ENCODE data around the gene HRNR. TPM values are rescaled to one million over a fixed set of nuclear protein-coding genes. Genes with fewer than 3 reads are reported as not detected.
"Not testable (repeated sequence)": the region's sequence is repeated elsewhere in the genome, so short reads cannot be mapped to it uniquely, and the experiment has no call there.

The HRNR gene
- not detected for total RNA-seq

GRCh38 chr1:152224093-152224492, at the start of gene HRNR:
TSS of gene HRNR (minus strand) at chr1:152224193. CDS start at chr1:152223253, 940 bp downstream.
- DNase-seq: no peak
- H3K27ac Mint-ChIP-seq: no peak within 1 kb of the TSS
- no peak for ATAC-seq
- no peaks in the 10 kb centered on the region for H3K4me1 Mint-ChIP-seq
- H3K9me3 Mint-ChIP-seq (ENCODE audit: low read depth): peaks cover 8% of the 10 kb centered on the region
- no peaks in the 10 kb centered on the region for H3K36me3 Mint-ChIP-seq
- no peak within 1 kb of the TSS for H3K4me3 Mint-ChIP-seq
- CTCF ChIA-PET: interaction anchor here (1.0 kb wide), 1 partner anchor 39 kb away, joined by 3 read pairs; no protein-coding TSS in a partner anchor
- H3K27me3 Mint-ChIP-seq: peaks cover 7% of the 10 kb centered on the region

- H3K9me3 Mint-ChIP-seq (ENCODE audit: low read depth); CTCF ChIA-PET; ATAC-seq; H3K4me1 Mint-ChIP-seq; H3K4me3 Mint-ChIP-seq; H3K36me3 Mint-ChIP-seq; H3K27me3 Mint-ChIP-seq; H3K27ac Mint-ChIP-seq; DNase-seq: not testable (repeated sequence)
These were observed 32.4 kb upstream of the HRNR start for GRCh38 chr1:152256394-152256793.

- Mint-ChIP-seq H3K4me3 (no peak overlapping the region), H3K4me1 (no peaks in the 10 kb centered on the region), H3K36me3 (no peaks in the 10 kb centered on the region), H3K9me3 (ENCODE audit: low read depth) (no peaks in the 10 kb centered on the region), H3K27ac (no peak overlapping the region), H3K27me3 (peaks cover 7% of the 10 kb centered on the region)
- CTCF ChIA-PET: no interaction called here
- ATAC-seq (no peak), DNase-seq (no peak)
These were observed 28.2 kb upstream of the HRNR start for GRCh38 chr1:152252157-152252556.

GRCh38 chr1:152251391-152251790, 27.4 kb upstream of the HRNR start:
- no peak for ATAC-seq
- peaks cover 7% of the 10 kb centered on the region for H3K27me3 Mint-ChIP-seq
- no peak overlapping the region for H3K27ac Mint-ChIP-seq
- CTCF ChIA-PET: no interaction called here
- H3K9me3 Mint-ChIP-seq (ENCODE audit: low read depth): no peaks in the 10 kb centered on the region
- no peak overlapping the region for H3K4me3 Mint-ChIP-seq
- H3K36me3 Mint-ChIP-seq: no peaks in the 10 kb centered on the region
- DNase-seq: no peak
- no peaks in the 10 kb centered on the region for H3K4me1 Mint-ChIP-seq

GRCh38 chr1:152247316-152247715, 23.3 kb upstream of the HRNR start:
- H3K36me3 Mint-ChIP-seq: no peaks in the 10 kb centered on the region
- no peaks in the 10 kb centered on the region for H3K9me3 Mint-ChIP-seq (ENCODE audit: low read depth)
- H3K27ac Mint-ChIP-seq: no peak overlapping the region
- CTCF ChIA-PET: no interaction called here
- H3K27me3 Mint-ChIP-seq: peaks cover 11% of the 10 kb centered on the region
- no peak for DNase-seq
- ATAC-seq: no peak
- no peaks in the 10 kb centered on the region for H3K4me1 Mint-ChIP-seq
- H3K4me3 Mint-ChIP-seq: no peak overlapping the region

- no peak for ATAC-seq
These were observed 20.7 kb upstream of the HRNR start for GRCh38 chr1:152244576-152245273.

GRCh38 chr1:152237093-152237492, 13.1 kb upstream of the HRNR start:
- no peaks in the 10 kb centered on the region for H3K36me3 Mint-ChIP-seq
- DNase-seq (no peak), ATAC-seq (no peak)
- no peaks in the 10 kb centered on the region for H3K9me3 Mint-ChIP-seq (ENCODE audit: low read depth)
- no peak overlapping the region for H3K4me3 Mint-ChIP-seq
- H3K4me1 Mint-ChIP-seq: no peaks in the 10 kb centered on the region
- no peak overlapping the region for H3K27ac Mint-ChIP-seq
- H3K27me3 Mint-ChIP-seq: peaks cover 16% of the 10 kb centered on the region
- CTCF ChIA-PET: no interaction called here

More at GRCh38 chr1:152244576-152245273, 20.7 kb upstream of the HRNR start:
- no peaks in the 10 kb centered on the region for H3K4me1 Mint-ChIP-seq
- CTCF ChIA-PET: no interaction called here
- DNase-seq: no peak
- H3K36me3 Mint-ChIP-seq: no peaks in the 10 kb centered on the region
- no peak overlapping the region for H3K4me3 Mint-ChIP-seq
- H3K27ac Mint-ChIP-seq: no peak overlapping the region
- peaks cover 9% of the 10 kb centered on the region for H3K27me3 Mint-ChIP-seq
- no peaks in the 10 kb centered on the region for H3K9me3 Mint-ChIP-seq (ENCODE audit: low read depth)

GRCh38 chr1:152228831-152229230, 4.8 kb upstream of the HRNR start:
- Mint-ChIP-seq H3K27ac (no peak overlapping the region), H3K4me3 (no peak overlapping the region)
- CTCF ChIA-PET: interaction anchor here (0.6 kb wide), 1 partner anchor 12 kb away, joined by 3 read pairs; no protein-coding TSS in a partner anchor

GRCh38 chr1:152227310-152227928, 3.4 kb upstream of the HRNR start:
- CTCF ChIA-PET: interaction anchor here (1.0 kb wide), 1 partner anchor 42 kb away, joined by 3 read pairs; no protein-coding TSS in a partner anchor
- Mint-ChIP-seq H3K27me3 (peaks cover 4% of the 10 kb centered on the region), H3K4me1 (no peaks in the 10 kb centered on the region), H3K4me3 (no peak overlapping the region), H3K9me3 (ENCODE audit: low read depth) (no peaks in the 10 kb centered on the region), H3K36me3 (no peaks in the 10 kb centered on the region), H3K27ac (no peak overlapping the region)
- ATAC-seq: no peak
- DNase-seq: no peak

More at GRCh38 chr1:152228831-152229230, 4.8 kb upstream of the HRNR start:
- DNase-seq (no peak), ATAC-seq (no peak)
- Mint-ChIP-seq H3K27me3 (peaks cover 12% of the 10 kb centered on the region), H3K4me1 (no peaks in the 10 kb centered on the region), H3K9me3 (ENCODE audit: low read depth) (no peaks in the 10 kb centered on the region), H3K36me3 (no peaks in the 10 kb centered on the region)

GRCh38 chr1:152225678-152226077, 1.7 kb upstream of the HRNR start:
- H3K9me3 Mint-ChIP-seq (ENCODE audit: low read depth): no peaks in the 10 kb centered on the region
- peaks cover 7% of the 10 kb centered on the region for H3K27me3 Mint-ChIP-seq
- CTCF ChIA-PET: no interaction called here
- no peak for ATAC-seq
- H3K4me1 Mint-ChIP-seq: no peaks in the 10 kb centered on the region
- no peak overlapping the region for H3K27ac Mint-ChIP-seq
- no peaks in the 10 kb centered on the region for H3K36me3 Mint-ChIP-seq
- no peak overlapping the region for H3K4me3 Mint-ChIP-seq
- DNase-seq: no peak

GRCh38 chr1:152220166-152221163, 3.5 kb downstream of the HRNR start:
- Mint-ChIP-seq H3K27ac (no peak overlapping the region), H3K36me3 (no peaks in the 10 kb centered on the region), H3K27me3 (peaks cover 6% of the 10 kb centered on the region), H3K4me1 (no peaks in the 10 kb centered on the region), H3K4me3 (no peak overlapping the region), H3K9me3 (ENCODE audit: low read depth) (peaks cover 14% of the 10 kb centered on the region)
- CTCF ChIA-PET: no interaction called here
- ATAC-seq (no peak), DNase-seq (no peak)

- CTCF ChIA-PET, H3K36me3 Mint-ChIP-seq, ATAC-seq, DNase-seq, H3K4me1 Mint-ChIP-seq, H3K27ac Mint-ChIP-seq, H3K27me3 Mint-ChIP-seq, H3K4me3 Mint-ChIP-seq: not testable (repeated sequence)
- peaks cover 14% of the 10 kb centered on the region for H3K9me3 Mint-ChIP-seq (ENCODE audit: low read depth)
These were observed 4.6 kb downstream of the HRNR start for GRCh38 chr1:152219438-152219837.

GRCh38 chr1:152218762-152219436, 5.1 kb downstream of the HRNR start:
- H3K9me3 Mint-ChIP-seq (ENCODE audit: low read depth): peaks cover 14% of the 10 kb centered on the region

More at GRCh38 chr1:152218762-152219436, 5.1 kb downstream of the HRNR start:
- DNase-seq (no peak), ATAC-seq (no peak)
- no peak overlapping the region for H3K4me3 Mint-ChIP-seq
- H3K36me3 Mint-ChIP-seq: no peaks in the 10 kb centered on the region
- CTCF ChIA-PET: no interaction called here
- H3K4me1 Mint-ChIP-seq: no peaks in the 10 kb centered on the region
- H3K27ac Mint-ChIP-seq: no peak overlapping the region
- H3K27me3 Mint-ChIP-seq: peaks cover 4% of the 10 kb centered on the region
